Activated CD4-positive, alpha-beta T cell treated with anti-CD3 and anti-CD28 coated beads, Interleukin-2, amount 10 ng/mL, durations not matched to agents 7 days and 5 days (primary cell): ENCODE measurements around the gene ADGRL3. TPM values are rescaled to one million over a fixed set of nuclear protein-coding genes. Genes with fewer than 3 reads are reported as not detected.

Experiments
- CTCF ChIA-PET: fragments of 350-600 bp; sonication (Branson Sonifier 250); formaldehyde crosslinking; loops from one replicate; lab custom pipeline; 2021; ENCODE audit warnings: antibody characterized with exemption; lab: Charles Lee
- POLR2A ChIA-PET: fragments of 350-600 bp; sonication (Branson Sonifier 250); formaldehyde crosslinking; loops from one replicate; lab custom pipeline; 2021; ENCODE audit warnings: antibody characterized with exemption; lab: Charles Lee
- DNase-seq: peaks from one replicate; pipeline ENCODE4 v3.0.0-alpha.2; 2020
- H3K27ac Mint-ChIP-seq: one replicate; pipeline ENCODE4 v1.8.0; 2021; ENCODE audit warnings: mild to moderate bottlenecking, moderate library complexity, mixed read lengths
- H3K27me3 Mint-ChIP-seq: one replicate; pipeline ENCODE4 v1.8.0; 2021; ENCODE audit warnings: mixed read lengths
- H3K36me3 Mint-ChIP-seq: one replicate; pipeline ENCODE4 v1.8.0; 2021; ENCODE audit warnings: low read depth, mixed read lengths
- H3K4me1 Mint-ChIP-seq: one replicate; pipeline ENCODE4 v1.8.0; 2021; ENCODE audit warnings: mixed read lengths
- H3K4me3 Mint-ChIP-seq: one replicate; pipeline ENCODE4 v1.8.0; 2021; ENCODE audit warnings: mild to moderate bottlenecking, moderate library complexity, mixed read lengths
- H3K9me3 Mint-ChIP-seq: one replicate; pipeline ENCODE4 v1.8.0; 2021; ENCODE audit warnings: mixed read lengths
- total RNA-seq, 2 experiments: library from RNA; stranded (reverse); gene quantifications; one replicate each; pipeline ENCODE4 v1.2.3, GENCODE V29; 2021

Gene ADGRL3
- total RNA-seq, 2 experiments from 2014 or later, result not detected

DNA sequence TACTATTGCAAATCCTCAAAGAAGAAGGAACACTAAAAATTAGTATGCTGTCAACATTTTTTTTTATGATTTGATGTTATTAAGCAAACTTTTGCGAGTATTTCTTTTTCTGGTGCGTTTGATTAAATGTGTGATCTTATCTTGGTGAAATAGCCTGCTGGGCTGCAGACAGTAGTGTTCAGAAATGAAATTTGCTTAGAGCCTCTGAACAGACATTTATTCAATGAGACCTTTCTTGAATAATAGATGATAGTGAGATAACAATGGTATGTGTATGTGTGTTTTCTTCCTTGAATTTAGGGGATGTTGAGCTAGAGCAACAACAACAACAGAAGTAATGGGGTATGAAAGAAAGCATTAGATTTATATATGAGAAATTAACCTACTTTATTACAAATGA, 12.7 kb downstream of the ADGRL3 start:
- no peak for DNase-seq
- Mint-ChIP-seq H3K36me3 (no peaks in the 10 kb centered on the region), H3K4me1 (no peaks in the 10 kb centered on the region), H3K27me3 (no peaks in the 10 kb centered on the region), H3K9me3 (no peaks in the 10 kb centered on the region), H3K27ac (no peak overlapping the region), H3K4me3 (no peak overlapping the region)
- CTCF ChIA-PET, result no interaction called here
- POLR2A ChIA-PET, result no interaction called here

DNA sequence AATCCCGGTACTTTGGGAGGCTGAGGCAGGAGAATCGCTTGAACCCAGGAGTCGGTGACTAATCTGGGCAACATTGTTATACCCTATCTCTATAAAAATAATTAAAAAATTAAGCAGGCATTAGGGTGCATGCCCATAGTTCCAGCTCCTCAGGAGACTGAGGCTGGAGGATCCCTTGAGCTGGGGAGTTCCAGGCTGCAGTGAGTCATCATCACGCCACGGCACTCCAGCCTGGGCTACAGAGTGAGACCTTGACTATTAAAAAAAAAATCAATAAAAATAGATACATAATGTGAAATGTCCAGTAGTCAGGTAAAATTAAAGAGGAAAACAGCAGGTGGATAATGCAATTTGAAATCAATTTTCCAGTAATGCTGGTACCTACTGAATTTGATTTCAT, 14.6 kb downstream of the ADGRL3 start:
- Mint-ChIP-seq H3K27ac (no peak overlapping the region), H3K4me3 (no peak overlapping the region), H3K27me3 (no peaks in the 10 kb centered on the region), H3K9me3 (no peaks in the 10 kb centered on the region), H3K4me1 (no peaks in the 10 kb centered on the region), H3K36me3 (no peaks in the 10 kb centered on the region)
- CTCF ChIA-PET, result no interaction called here
- DNase-seq, result no peak
- POLR2A ChIA-PET, result no interaction called here

DNA sequence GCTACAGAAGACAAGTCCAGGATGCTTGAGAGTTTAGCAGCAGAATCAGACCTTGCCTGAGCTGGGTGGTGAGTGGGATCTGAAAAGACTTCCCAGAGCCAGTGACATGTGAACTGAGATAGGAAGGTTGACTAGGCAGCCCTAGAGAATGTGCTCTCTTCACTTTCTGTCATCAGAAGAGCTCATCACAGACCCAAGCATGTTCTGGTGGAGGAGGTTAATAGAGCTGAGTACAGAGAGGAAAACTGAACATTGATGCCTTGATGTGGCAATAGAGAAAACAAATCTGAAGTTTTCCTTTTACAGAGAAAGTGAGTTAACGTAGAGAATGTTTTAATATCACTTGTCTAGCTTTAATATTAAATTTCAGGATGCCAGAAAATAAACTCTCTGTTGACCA, 17.1 kb downstream of the ADGRL3 start:
- no peaks in the 10 kb centered on the region for H3K36me3 Mint-ChIP-seq

DNA sequence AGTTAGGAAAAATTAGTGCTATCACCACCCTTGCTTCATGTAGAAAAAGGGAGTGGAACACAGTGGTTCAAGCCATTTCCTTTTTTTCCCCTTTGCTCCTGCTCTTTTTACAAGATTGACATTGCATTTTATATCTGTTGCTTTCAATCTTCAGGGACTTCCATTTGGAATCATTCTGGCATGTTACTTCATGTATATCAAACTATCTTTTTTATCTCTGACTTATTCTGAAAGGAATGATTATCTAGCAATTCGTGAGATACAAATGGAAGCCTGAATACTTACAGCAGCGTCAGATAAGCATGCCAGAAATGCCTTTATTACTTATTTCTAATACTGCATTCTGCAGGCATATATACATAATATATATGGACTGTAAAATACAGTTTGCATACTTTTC, 20.4 kb downstream of the ADGRL3 start:
- no peak overlapping the region for H3K27ac Mint-ChIP-seq
- H3K4me3 Mint-ChIP-seq, result no peak overlapping the region
- H3K4me1 Mint-ChIP-seq, result no peaks in the 10 kb centered on the region
- H3K27me3 Mint-ChIP-seq, result no peaks in the 10 kb centered on the region
- ChIA-PET POLR2A (no interaction called here), CTCF (no interaction called here)
- DNase-seq, result no peak
- no peaks in the 10 kb centered on the region for H3K36me3 Mint-ChIP-seq
- H3K9me3 Mint-ChIP-seq, result no peaks in the 10 kb centered on the region

More for the DNA sequence above, 17.1 kb downstream of the ADGRL3 start:
- ChIA-PET CTCF (no interaction called here), POLR2A (no interaction called here)
- H3K9me3 Mint-ChIP-seq, result no peaks in the 10 kb centered on the region
- no peak overlapping the region for H3K4me3 Mint-ChIP-seq
- no peak for DNase-seq
- no peaks in the 10 kb centered on the region for H3K27me3 Mint-ChIP-seq
- no peaks in the 10 kb centered on the region for H3K4me1 Mint-ChIP-seq
- H3K27ac Mint-ChIP-seq, result no peak overlapping the region

GRCh38 chr4:61223385-61223784, 23.3 kb downstream of the ADGRL3 start:
- Mint-ChIP-seq H3K27ac (no peak overlapping the region), H3K4me1 (no peaks in the 10 kb centered on the region), H3K27me3 (no peaks in the 10 kb centered on the region), H3K4me3 (no peak overlapping the region), H3K36me3 (no peaks in the 10 kb centered on the region), H3K9me3 (no peaks in the 10 kb centered on the region)
- ChIA-PET POLR2A (no interaction called here), CTCF (no interaction called here)
- no peak for DNase-seq

DNA sequence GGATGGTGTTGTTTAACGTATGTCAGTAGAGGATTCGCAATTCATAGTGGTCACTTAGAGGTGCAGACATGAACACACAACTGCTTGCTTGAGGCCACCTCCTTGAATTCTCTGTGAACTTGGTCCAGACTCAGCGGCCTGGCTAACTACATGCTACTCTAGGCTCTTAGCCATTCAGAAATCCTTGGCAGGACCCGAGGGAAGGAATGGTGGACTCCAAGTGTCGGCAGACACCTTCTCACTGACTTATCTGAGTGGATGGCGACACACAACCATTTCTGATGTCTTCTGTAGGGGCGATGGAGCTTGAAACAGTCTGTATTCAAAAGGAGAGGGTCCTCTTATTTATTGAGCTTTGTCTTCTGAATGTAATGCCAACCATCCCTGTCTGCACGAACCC, 24.4 kb downstream of the ADGRL3 start:
- ChIA-PET POLR2A (no interaction called here), CTCF (no interaction called here)
- no peak overlapping the region for H3K27ac Mint-ChIP-seq
- H3K9me3 Mint-ChIP-seq, result no peaks in the 10 kb centered on the region
- H3K36me3 Mint-ChIP-seq, result no peaks in the 10 kb centered on the region
- H3K4me1 Mint-ChIP-seq, result no peaks in the 10 kb centered on the region
- H3K27me3 Mint-ChIP-seq, result no peaks in the 10 kb centered on the region
- DNase-seq, result no peak
- no peak overlapping the region for H3K4me3 Mint-ChIP-seq

- CTCF ChIA-PET, result no interaction called here
- H3K27ac Mint-ChIP-seq, result no peak overlapping the region
- DNase-seq, result no peak
These were observed 25.5 kb downstream of the ADGRL3 start for GRCh38 chr4:61225656-61226055.

DNA sequence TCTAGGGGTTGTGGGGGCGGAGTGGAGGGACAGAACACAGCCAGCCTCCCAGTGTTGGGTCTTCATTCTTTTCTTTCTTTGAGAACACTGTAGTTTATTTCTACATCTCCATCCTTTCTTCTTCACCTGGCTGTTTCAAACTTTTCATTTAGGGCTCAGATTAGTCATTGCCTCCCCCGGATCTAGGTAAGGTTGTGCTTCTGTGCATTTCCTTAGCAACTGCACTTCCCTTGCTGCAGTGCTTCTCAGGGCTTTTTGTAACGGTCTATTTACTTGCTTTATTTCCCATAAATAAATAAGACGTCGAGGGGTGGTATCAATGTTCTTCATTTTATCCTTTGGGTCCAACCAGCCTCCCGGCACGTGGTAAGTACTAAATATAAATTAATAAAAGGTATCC, 31.3 kb downstream of the ADGRL3 start:
- POLR2A ChIA-PET, result no interaction called here
- Mint-ChIP-seq H3K4me3 (no peak overlapping the region), H3K27me3 (no peaks in the 10 kb centered on the region), H3K4me1 (no peaks in the 10 kb centered on the region), H3K9me3 (no peaks in the 10 kb centered on the region), H3K36me3 (no peaks in the 10 kb centered on the region), H3K27ac (no peak overlapping the region)
- CTCF ChIA-PET, result no interaction called here
- DNase-seq, result no peak

More at GRCh38 chr4:61225656-61226055, 25.5 kb downstream of the ADGRL3 start:
- POLR2A ChIA-PET, result no interaction called here
- no peaks in the 10 kb centered on the region for H3K9me3 Mint-ChIP-seq
- no peaks in the 10 kb centered on the region for H3K36me3 Mint-ChIP-seq
- no peaks in the 10 kb centered on the region for H3K27me3 Mint-ChIP-seq
- H3K4me3 Mint-ChIP-seq, result no peak overlapping the region
- H3K4me1 Mint-ChIP-seq, result no peaks in the 10 kb centered on the region

GRCh38 chr4:61239250-61239649, 39.1 kb downstream of the ADGRL3 start:
- ChIA-PET POLR2A (no interaction called here), CTCF (interaction anchor here (0.5 kb wide), 1 partner anchor 993 kb away, joined by 3 read pairs; no protein-coding TSS in a partner anchor)
- Mint-ChIP-seq H3K36me3 (no peaks in the 10 kb centered on the region), H3K4me3 (no peak overlapping the region), H3K9me3 (peaks cover 2% of the 10 kb centered on the region), H3K27ac (no peak overlapping the region), H3K27me3 (no peaks in the 10 kb centered on the region), H3K4me1 (no peaks in the 10 kb centered on the region)
- DNase-seq, result no peak

GRCh38 chr4:61243962-61244361, 43.8 kb downstream of the ADGRL3 start:
- CTCF ChIA-PET, result no interaction called here
- H3K27ac Mint-ChIP-seq, result no peak overlapping the region
- no peaks in the 10 kb centered on the region for H3K4me1 Mint-ChIP-seq
- POLR2A ChIA-PET, result no interaction called here
- H3K4me3 Mint-ChIP-seq, result no peak overlapping the region
- H3K36me3 Mint-ChIP-seq, result no peaks in the 10 kb centered on the region
- no peak for DNase-seq
- H3K9me3 Mint-ChIP-seq, result peaks cover 2% of the 10 kb centered on the region
- H3K27me3 Mint-ChIP-seq, result no peaks in the 10 kb centered on the region

DNA sequence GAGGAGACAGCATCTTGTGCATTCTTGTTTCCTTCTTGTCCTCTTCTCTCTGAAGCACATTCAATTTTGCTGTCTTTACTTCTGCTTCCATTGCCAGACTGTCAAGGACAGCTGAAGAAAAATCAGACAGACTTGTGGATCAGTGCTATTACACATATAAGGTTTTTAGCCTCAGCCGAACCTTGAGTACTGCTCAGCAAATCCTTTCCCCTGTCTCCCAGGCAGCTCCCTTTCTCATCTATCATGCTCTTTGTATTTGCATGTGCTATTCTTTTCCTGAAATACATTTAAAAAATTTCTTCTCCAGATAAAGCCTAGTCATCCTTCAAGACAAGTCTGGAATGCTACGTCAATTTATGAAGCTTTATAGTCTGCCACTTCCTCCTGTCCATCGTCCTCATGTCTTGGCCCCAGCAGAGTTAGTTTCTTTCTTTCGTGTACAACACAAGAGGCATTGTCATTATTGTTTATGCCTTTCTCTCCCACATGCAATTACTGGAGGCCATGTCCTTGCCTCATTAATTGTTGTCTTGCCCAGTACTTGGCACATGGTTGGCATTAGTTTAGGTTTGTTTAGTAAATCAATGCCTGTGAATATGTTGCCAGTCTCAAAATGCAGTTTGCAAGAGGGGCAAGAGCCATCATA, 45.1 kb downstream of the ADGRL3 start:
- ChIA-PET CTCF (no interaction called here), POLR2A (no interaction called here)
- no peak overlapping the region for H3K27ac Mint-ChIP-seq
- no peaks in the 10 kb centered on the region for H3K36me3 Mint-ChIP-seq
- H3K27me3 Mint-ChIP-seq, result no peaks in the 10 kb centered on the region
- H3K4me3 Mint-ChIP-seq, result no peak overlapping the region
- no peak for DNase-seq
- peaks cover 2% of the 10 kb centered on the region for H3K9me3 Mint-ChIP-seq
- H3K4me1 Mint-ChIP-seq, result no peaks in the 10 kb centered on the region

DNA sequence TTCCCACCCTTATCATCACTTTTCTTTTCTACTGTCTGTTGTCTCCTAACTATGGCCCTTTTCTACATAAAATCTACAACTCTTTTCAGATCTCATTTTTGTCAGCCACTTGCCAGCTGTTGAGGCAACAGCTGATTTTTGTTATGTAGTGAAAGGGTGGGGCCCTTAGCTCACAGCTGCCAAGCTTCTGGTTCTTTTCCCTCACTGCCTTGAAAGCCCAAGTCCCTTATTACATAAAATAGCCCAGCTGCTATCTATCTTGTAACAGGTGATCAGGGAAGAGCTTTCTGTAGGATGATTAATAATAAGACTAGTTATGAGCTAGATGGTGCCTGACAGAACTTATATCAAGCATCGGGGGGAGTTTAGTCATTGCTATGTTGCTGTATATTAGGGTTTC, 45.9 kb downstream of the ADGRL3 start:
- no peaks in the 10 kb centered on the region for H3K27me3 Mint-ChIP-seq
- no peaks in the 10 kb centered on the region for H3K4me1 Mint-ChIP-seq
- no peak overlapping the region for H3K27ac Mint-ChIP-seq
- peaks cover 2% of the 10 kb centered on the region for H3K9me3 Mint-ChIP-seq
- ChIA-PET CTCF (no interaction called here), POLR2A (no interaction called here)
- H3K36me3 Mint-ChIP-seq, result no peaks in the 10 kb centered on the region
- H3K4me3 Mint-ChIP-seq, result no peak overlapping the region
- no peak for DNase-seq

GRCh38 chr4:61248705-61249104, 48.6 kb downstream of the ADGRL3 start:
- DNase-seq, result no peak
- Mint-ChIP-seq H3K27me3 (no peaks in the 10 kb centered on the region), H3K9me3 (no peaks in the 10 kb centered on the region), H3K27ac (no peak overlapping the region), H3K4me3 (no peak overlapping the region), H3K4me1 (no peaks in the 10 kb centered on the region), H3K36me3 (no peaks in the 10 kb centered on the region)
- CTCF ChIA-PET, result no interaction called here
- POLR2A ChIA-PET, result no interaction called here

DNA sequence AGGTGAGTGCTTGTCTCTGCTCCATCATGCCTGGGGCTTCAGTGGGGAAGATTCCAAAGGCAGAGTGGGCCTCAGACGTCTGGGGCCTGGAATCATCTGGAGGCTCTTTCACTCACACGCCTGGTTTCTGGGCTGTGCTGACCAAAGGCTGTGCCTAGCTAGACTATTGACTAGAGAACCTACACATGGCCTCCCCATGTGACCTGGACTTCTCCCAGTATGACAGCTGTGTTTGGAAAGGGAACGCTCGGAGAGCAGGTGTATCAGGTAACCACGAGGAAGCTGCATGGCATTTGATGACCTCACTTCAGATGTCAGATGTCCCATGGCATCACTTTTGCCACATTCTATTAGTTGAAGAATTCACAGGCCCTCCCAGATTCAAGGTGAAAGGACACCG, 51.0 kb downstream of the ADGRL3 start:
- H3K9me3 Mint-ChIP-seq, result no peaks in the 10 kb centered on the region
- no peaks in the 10 kb centered on the region for H3K27me3 Mint-ChIP-seq
- H3K4me1 Mint-ChIP-seq, result no peaks in the 10 kb centered on the region
- H3K4me3 Mint-ChIP-seq, result no peak overlapping the region
- H3K27ac Mint-ChIP-seq, result no peak overlapping the region
- no peak for DNase-seq
- no peaks in the 10 kb centered on the region for H3K36me3 Mint-ChIP-seq
- ChIA-PET CTCF (no interaction called here), POLR2A (no interaction called here)
